ENCODE measurements around the gene ADIG.

The ADIG gene

DNA sequence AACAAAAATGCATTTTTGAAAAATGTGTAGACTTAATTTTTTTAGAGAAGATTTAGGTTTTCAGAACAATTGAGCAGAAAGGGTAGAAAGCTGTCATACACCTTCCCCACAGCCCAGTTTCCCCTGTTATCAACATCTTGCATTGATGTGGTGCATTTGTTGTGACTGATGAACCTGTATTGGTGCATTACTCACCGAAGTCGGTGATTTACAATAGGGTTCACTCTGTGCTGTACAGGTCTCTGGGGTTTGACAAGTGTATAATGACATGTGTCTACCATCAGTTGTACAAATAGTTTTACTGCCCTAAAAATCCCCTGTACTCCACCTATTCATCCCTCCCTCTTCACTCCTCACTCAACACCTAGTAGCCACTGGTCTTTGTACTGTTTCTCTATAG lies 23.8 kb upstream of the ADIG start:
- DNase-seq (ENCODE audit: low read depth), result no peak
- no peak for TF ChIP-seq CTCF (IDR thresholded peaks at IDR 0.05; ENCODE audit: low read length, missing control alignments)
- no peak overlapping the region for H3K4me3 ChIP-seq (replicated peaks; ENCODE audit: low read depth, low read length)

GRCh38 chr20:38558596-38559360 lies 22.2 kb upstream of the ADIG start:
- no peak for TF ChIP-seq CTCF (IDR thresholded peaks at IDR 0.05; ENCODE audit: low read length, missing control alignments)
- H3K4me3 ChIP-seq (replicated peaks; ENCODE audit: low read depth, low read length), result no peak overlapping the region
- no peak for DNase-seq (ENCODE audit: low read depth)

DNA sequence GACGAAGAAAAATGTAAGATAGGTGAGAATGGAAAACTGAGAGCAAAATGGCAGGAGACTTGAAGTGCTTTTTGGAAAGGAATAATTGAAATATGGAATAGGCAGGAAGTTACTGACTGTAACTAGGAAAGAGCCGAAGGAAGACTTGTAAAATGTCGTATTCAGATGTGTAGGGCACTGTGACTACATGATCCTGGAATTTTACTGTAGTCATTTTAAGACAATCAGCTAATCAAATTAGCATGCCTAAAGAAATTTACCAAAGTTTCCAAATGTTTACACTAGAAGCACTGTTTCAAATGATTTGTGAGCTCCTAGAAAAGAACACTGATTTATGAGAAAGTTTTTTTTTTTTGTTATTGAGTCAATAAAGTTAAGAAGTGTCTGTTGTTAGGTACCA lies 21.2 kb upstream of the ADIG start:
- no peak for DNase-seq (ENCODE audit: low read depth)
- TF ChIP-seq CTCF (IDR thresholded peaks at IDR 0.05; ENCODE audit: low read length, missing control alignments), result no peak
- H3K4me3 ChIP-seq (replicated peaks; ENCODE audit: low read depth, low read length), result no peak overlapping the region

- DNase-seq (ENCODE audit: low read depth), result no peak
These were observed 17.1 kb upstream of the ADIG start for GRCh38 chr20:38563802-38564431.

GRCh38 chr20:38564680-38565079 lies 16.3 kb upstream of the ADIG start:
- no peak overlapping the region for H3K4me3 ChIP-seq (replicated peaks; ENCODE audit: low read depth, low read length)
- no peak for TF ChIP-seq CTCF (IDR thresholded peaks at IDR 0.05; ENCODE audit: low read length, missing control alignments)
- DNase-seq (ENCODE audit: low read depth), result no peak

More at GRCh38 chr20:38563802-38564431, 17.1 kb upstream of the ADIG start:
- no peak overlapping the region for H3K4me3 ChIP-seq (replicated peaks; ENCODE audit: low read depth, low read length)
- no peak for TF ChIP-seq CTCF (IDR thresholded peaks at IDR 0.05; ENCODE audit: low read length, missing control alignments)

DNA sequence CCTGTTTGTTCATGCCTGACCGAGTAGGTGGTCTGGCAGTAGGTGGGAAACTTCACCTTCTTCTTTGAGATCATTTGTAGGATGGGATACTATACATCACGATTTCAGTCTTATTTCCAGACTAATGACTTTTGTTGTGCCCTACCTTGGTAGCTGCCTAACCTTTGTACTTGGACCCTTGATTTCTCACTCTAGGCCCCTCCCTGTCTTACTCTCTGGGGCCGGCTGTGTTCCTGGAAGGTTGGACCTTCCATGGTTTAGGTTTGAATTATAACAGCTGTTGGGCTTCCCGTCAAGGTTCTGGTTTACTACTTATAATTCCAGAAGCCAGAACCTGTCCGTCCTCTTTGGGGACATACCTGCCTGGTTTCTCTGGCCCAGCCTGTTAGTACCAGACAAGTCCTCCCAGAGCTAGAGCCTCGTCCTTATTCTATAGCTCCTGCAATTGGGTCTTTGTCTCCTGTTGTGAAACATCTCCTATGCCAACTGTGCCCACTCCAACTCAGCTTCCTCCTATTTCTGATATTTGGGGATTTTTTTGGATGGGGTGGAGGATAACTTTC lies 14.9 kb upstream of the ADIG start:
- TF ChIP-seq CTCF (IDR thresholded peaks at IDR 0.05; ENCODE audit: low read length, missing control alignments), result no peak
- no peak for DNase-seq (ENCODE audit: low read depth)
- no peak overlapping the region for H3K4me3 ChIP-seq (replicated peaks; ENCODE audit: low read depth, low read length)

All from fibroblast of pulmonary artery (primary cell).